ENCODE measurements around the gene TSC22D1.

GRCh38 chr13:44564936-44565335 lies 11.2 kb downstream of the TSC22D1 start:
- TF ChIP-seq CTCF (IDR thresholded peaks at IDR 0.05) (no peak), POLR2A (IDR thresholded peaks at IDR 0.05) (no peak), POLR2AphosphoS5 (IDR thresholded peaks at IDR 0.05) (no peak)
